Erythroblast (primary cell): ENCODE results near the gene TMEM229B.

Experiments
- DNase-seq, 2 experiments: peaks; one replicate each; lab custom pipeline; 2025; lab: John Stamatoyannopoulos, UW
- GATA1 ChIP-seq: IDR thresholded peaks from 2 replicates; pipeline ENCODE4 v1.6.1; 2011; ENCODE audit warnings: low read depth, mild to moderate bottlenecking, control low read depth, low read length, moderate library complexity
- POLR2A ChIP-seq: IDR thresholded peaks from 2 replicates; pipeline ENCODE4 v1.6.1; 2011; ENCODE audit warnings: mild to moderate bottlenecking, low read length

The TMEM229B gene

GRCh38 chr14:67487332-67487731 is 1.2 kb downstream of the TMEM229B start:
- DNase-seq = no peak
- no peak for TF ChIP-seq GATA1
- TF ChIP-seq POLR2A = no peak

DNA sequence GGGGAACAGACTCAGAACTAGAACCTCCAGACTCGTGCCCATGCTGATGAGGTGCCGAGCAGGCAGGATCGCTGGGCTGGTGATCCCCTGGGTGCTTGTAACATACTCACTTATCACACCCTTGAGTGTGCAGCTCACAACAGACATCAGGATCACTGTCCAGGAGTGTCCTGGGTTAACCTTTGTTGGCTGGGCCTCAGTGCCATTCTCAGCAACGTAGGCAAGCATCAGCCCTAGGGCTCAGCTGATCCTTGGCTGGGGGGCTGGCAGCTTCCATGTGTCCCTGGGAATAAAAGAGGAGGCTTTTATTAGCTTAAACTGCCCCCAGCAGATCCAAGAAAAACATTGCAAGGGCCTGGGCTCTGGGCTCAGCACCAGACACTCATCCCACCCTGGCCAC is 1.6 kb downstream of the TMEM229B start:
- no peak for TF ChIP-seq GATA1
- no peak for TF ChIP-seq POLR2A
- no peak for DNase-seq

GRCh38 chr14:67485501-67486095 is 2.9 kb downstream of the TMEM229B start:
- no peak for DNase-seq
- no peak for TF ChIP-seq POLR2A
- no peak for TF ChIP-seq GATA1

GRCh38 chr14:67483579-67484285 is 4.8 kb downstream of the TMEM229B start:
- no peak for TF ChIP-seq GATA1
- TF ChIP-seq POLR2A = no peak
- no peak for DNase-seq

GRCh38 chr14:67482231-67483164 is 6.0 kb downstream of the TMEM229B start:
- no peak for TF ChIP-seq GATA1
- DNase-seq = no peak

DNA sequence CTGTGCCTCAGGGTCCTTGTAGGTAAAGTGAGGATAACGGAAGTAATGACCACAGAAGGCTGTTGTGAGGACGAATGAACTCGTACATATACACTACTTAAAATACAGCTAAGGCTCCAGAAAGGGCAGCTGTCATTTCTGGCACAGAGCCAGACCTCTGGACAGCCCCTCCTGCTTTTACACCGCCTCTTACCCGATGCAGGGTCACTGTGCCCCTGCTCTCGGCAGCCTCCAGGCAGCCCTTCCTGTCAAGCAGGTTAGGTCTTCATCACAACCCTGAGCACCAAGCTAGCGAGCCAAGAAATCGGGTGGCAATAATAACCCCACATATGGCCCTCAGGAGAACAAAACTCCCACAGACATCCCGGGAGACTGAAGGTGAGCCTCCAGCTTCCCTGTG is 8.5 kb downstream of the TMEM229B start:
- no peak for TF ChIP-seq GATA1
- TF ChIP-seq POLR2A = no peak
- no peak for DNase-seq

GRCh38 chr14:67478800-67479084 is 9.8 kb downstream of the TMEM229B start:
- DNase-seq = no peak

GRCh38 chr14:67477926-67478799 is 10.4 kb downstream of the TMEM229B start:
- DNase-seq = no peak
- TF ChIP-seq POLR2A (no peak), GATA1 (no peak)

More at GRCh38 chr14:67478800-67479084, 9.8 kb downstream of the TMEM229B start:
- TF ChIP-seq POLR2A = no peak
- no peak for TF ChIP-seq GATA1

DNA sequence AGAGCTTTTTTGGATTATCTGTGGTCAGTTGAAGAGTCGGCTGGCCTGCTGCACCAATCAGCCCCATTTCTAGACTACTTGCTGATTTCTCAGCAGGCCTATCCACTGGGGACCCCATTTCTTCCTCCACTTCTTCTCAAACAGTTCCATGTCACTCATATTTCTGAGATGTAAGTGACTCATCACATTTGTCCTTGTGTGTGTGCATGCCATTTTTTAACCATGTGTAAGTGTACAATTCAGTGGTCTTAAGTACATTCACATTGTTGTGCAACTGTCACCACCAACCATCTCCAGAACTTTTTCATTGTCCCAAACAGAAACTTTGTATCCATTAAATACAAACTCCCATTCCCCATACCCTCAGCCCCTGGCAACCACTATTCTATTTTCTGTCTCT is 14.2 kb downstream of the TMEM229B start:
- DNase-seq = no peak
- TF ChIP-seq POLR2A = no peak
- TF ChIP-seq GATA1 = no peak

DNA sequence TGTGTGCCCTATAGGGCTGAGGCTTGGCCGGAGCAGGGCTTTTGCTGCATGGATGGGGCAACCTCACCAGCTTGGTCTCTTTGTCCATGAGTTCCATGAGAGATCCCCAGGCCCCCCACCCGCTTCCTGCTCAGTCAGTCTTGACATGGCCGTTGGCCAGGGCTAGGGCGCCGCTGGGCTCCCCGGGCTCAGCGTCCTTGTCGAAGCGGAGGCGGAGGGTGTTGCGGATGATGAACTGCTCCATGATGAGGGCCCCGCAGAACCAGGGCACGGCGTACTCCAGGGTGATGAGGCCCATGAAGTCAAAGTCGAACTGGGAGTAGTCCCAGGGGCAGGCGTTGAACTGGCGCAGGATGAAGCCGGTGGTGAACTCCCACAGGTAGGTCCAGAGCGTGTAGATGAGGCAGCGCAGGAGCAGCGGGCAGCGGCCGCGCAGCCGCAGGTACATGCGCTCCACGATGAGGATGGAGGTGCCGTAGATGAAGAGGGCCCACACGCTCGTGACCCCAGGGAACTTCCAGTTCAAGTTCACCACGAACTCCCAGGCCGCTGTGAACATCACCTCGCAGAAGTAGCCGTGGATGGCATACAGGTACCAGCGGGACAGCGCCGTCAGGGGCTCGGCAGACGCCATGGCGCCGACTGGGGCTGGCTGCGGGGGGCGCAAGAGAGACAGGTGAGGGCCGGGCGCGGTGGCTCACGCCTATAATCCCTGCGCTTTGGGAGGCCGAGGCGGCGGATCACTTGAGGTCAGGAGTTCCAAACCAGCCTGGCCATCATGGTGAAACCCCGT is 15.0 kb downstream of the TMEM229B start:
- DNase-seq = no peak
- TF ChIP-seq POLR2A = no peak
- TF ChIP-seq GATA1 = no peak

- TF ChIP-seq POLR2A (no peak), GATA1 (no peak)
- no peak for DNase-seq
Observed at GRCh38 chr14:67472726-67473125, 15.8 kb downstream of the TMEM229B start.

DNA sequence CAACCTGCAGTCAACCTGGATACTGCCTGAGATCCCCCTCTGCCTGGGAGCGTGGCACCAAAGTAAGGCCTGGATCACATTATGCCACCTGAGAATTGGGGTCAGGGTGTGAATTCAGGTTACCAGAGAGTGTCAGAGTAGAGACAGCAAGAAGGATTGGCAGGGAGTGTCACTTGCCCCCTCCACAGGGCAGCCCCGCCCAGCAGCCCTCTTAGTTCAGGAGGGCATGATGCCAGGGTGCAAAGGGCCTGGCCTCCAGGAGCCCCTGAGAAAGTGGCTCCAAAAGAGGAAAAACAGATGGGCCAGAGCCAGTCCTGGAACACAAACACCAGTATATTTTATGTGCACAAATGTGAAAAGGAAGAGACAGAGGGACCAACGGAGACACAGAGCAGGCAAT is 18.6 kb downstream of the TMEM229B start:
- no peak for DNase-seq
- TF ChIP-seq POLR2A (no peak), GATA1 (no peak)
